ENCODE data around the gene CYP2A7. TPM values are rescaled to one million over a fixed set of nuclear protein-coding genes. Genes with fewer than 3 reads are reported as not detected.
"Not testable (repeated sequence)": the region's sequence is repeated elsewhere in the genome, so short reads cannot be mapped to it uniquely, and the experiment has no call there.

Gene CYP2A7
- polyA plus RNA-seq, 1 donor, result 0.04 TPM

GRCh38 chr19:40920300-40921004, 38.4 kb upstream of the CYP2A7 start:
- Histone ChIP-seq H3K27me3 (ENCODE audit: control insufficient read depth, insufficient read depth, low read length) (no peaks in the 10 kb centered on the region), H3K9me3 (ENCODE audit: control insufficient read depth, low read depth, low read length) (peaks cover 10% of the 10 kb centered on the region), H3K4me1 (ENCODE audit: control insufficient read depth, insufficient read depth, low read length) (peaks cover 41% of the 10 kb centered on the region), H3K36me3 (ENCODE audit: control insufficient read depth, insufficient read depth, low read length) (no peaks in the 10 kb centered on the region), H3K27ac (ENCODE audit: low read length) (peak overlapping the region; percentile 88), H3K4me3 (ENCODE audit: low read length) (no peak overlapping the region)
- DNase-seq, result peak in 1 of 2 donors; percentile 18
- WGBS (ENCODE audit: insufficient coverage, low lambda C conversion rate), result 40% methylated on average over 1 of the region's 4 CpGs

- not testable (repeated sequence) for H3K9me3 ChIP-seq (ENCODE audit: control insufficient read depth, low read depth, low read length); H3K27me3 ChIP-seq (ENCODE audit: control insufficient read depth, insufficient read depth, low read length); H3K36me3 ChIP-seq (ENCODE audit: control insufficient read depth, insufficient read depth, low read length); H3K4me3 ChIP-seq (ENCODE audit: low read length)
- Histone ChIP-seq H3K27ac (ENCODE audit: low read length) (peak overlapping the region; percentile 88), H3K4me1 (ENCODE audit: control insufficient read depth, insufficient read depth, low read length) (peaks cover 40% of the 10 kb centered on the region)
- DNase-seq, result peak in 1 of 2 donors; percentile 25
- 80% methylated on average over 3 of the region's 7 CpGs for WGBS (ENCODE audit: insufficient coverage, low lambda C conversion rate)
Measured at GRCh38 chr19:40919530-40920299, 37.7 kb upstream of the CYP2A7 start.

GRCh38 chr19:40918303-40918702, 36.3 kb upstream of the CYP2A7 start:
- peaks cover 28% of the 10 kb centered on the region for H3K4me1 ChIP-seq (ENCODE audit: control insufficient read depth, insufficient read depth, low read length)
- not testable (repeated sequence) for H3K36me3 ChIP-seq (ENCODE audit: control insufficient read depth, insufficient read depth, low read length); H3K27me3 ChIP-seq (ENCODE audit: control insufficient read depth, insufficient read depth, low read length); H3K27ac ChIP-seq (ENCODE audit: low read length); H3K9me3 ChIP-seq (ENCODE audit: control insufficient read depth, low read depth, low read length); H3K4me3 ChIP-seq (ENCODE audit: low read length); DNase-seq
- whole genome bisulfite sequencing (ENCODE audit: insufficient coverage, low lambda C conversion rate), result no CpG with 5 or more reads among the region's 2 CpGs

GRCh38 chr19:40908976-40909375, 26.9 kb upstream of the CYP2A7 start:
- no peaks in the 10 kb centered on the region for H3K36me3 ChIP-seq (ENCODE audit: control insufficient read depth, insufficient read depth, low read length)
- H3K4me1 ChIP-seq (ENCODE audit: control insufficient read depth, insufficient read depth, low read length), result no peaks in the 10 kb centered on the region
- DNase-seq, result no peak
- no CpG with 5 or more reads among the region's 6 CpGs for WGBS (ENCODE audit: insufficient coverage, low lambda C conversion rate)
- H3K4me3 ChIP-seq (ENCODE audit: low read length), result no peak overlapping the region
- H3K9me3 ChIP-seq (ENCODE audit: control insufficient read depth, low read depth, low read length), result no peaks in the 10 kb centered on the region
- H3K27me3 ChIP-seq (ENCODE audit: control insufficient read depth, insufficient read depth, low read length), result no peaks in the 10 kb centered on the region
- H3K27ac ChIP-seq (ENCODE audit: low read length), result no peak overlapping the region

- no peaks in the 10 kb centered on the region for H3K36me3 ChIP-seq (ENCODE audit: control insufficient read depth, insufficient read depth, low read length)
- no peaks in the 10 kb centered on the region for H3K9me3 ChIP-seq (ENCODE audit: control insufficient read depth, low read depth, low read length)
- no peak for DNase-seq
- WGBS (ENCODE audit: insufficient coverage, low lambda C conversion rate), result no CpG with 5 or more reads among the region's 21 CpGs
- H3K27me3 ChIP-seq (ENCODE audit: control insufficient read depth, insufficient read depth, low read length), result no peaks in the 10 kb centered on the region
- H3K4me1 ChIP-seq (ENCODE audit: control insufficient read depth, insufficient read depth, low read length), result no peaks in the 10 kb centered on the region
- no peak overlapping the region for H3K4me3 ChIP-seq (ENCODE audit: low read length)
- no peak overlapping the region for H3K27ac ChIP-seq (ENCODE audit: low read length)
Measured at GRCh38 chr19:40907968-40908735, 26.1 kb upstream of the CYP2A7 start.

GRCh38 chr19:40906512-40906911, 24.5 kb upstream of the CYP2A7 start:
- H3K27ac ChIP-seq (ENCODE audit: low read length), result no peak overlapping the region
- H3K4me3 ChIP-seq (ENCODE audit: low read length), result no peak overlapping the region
- H3K9me3 ChIP-seq (ENCODE audit: control insufficient read depth, low read depth, low read length), result no peaks in the 10 kb centered on the region
- H3K36me3 ChIP-seq (ENCODE audit: control insufficient read depth, insufficient read depth, low read length), result no peaks in the 10 kb centered on the region
- DNase-seq, result no peak
- no peaks in the 10 kb centered on the region for H3K4me1 ChIP-seq (ENCODE audit: control insufficient read depth, insufficient read depth, low read length)
- H3K27me3 ChIP-seq (ENCODE audit: control insufficient read depth, insufficient read depth, low read length), result no peaks in the 10 kb centered on the region

- not testable (repeated sequence) for H3K4me1 ChIP-seq (ENCODE audit: control insufficient read depth, insufficient read depth, low read length); H3K4me3 ChIP-seq (ENCODE audit: low read length); H3K36me3 ChIP-seq (ENCODE audit: control insufficient read depth, insufficient read depth, low read length); H3K27me3 ChIP-seq (ENCODE audit: control insufficient read depth, insufficient read depth, low read length); H3K9me3 ChIP-seq (ENCODE audit: control insufficient read depth, low read depth, low read length); DNase-seq; H3K27ac ChIP-seq (ENCODE audit: low read length)
- no CpG with 5 or more reads among the region's 10 CpGs for WGBS (ENCODE audit: insufficient coverage, low lambda C conversion rate)
Measured at GRCh38 chr19:40904673-40905156, 22.7 kb upstream of the CYP2A7 start.

- not testable (repeated sequence) for H3K36me3 ChIP-seq (ENCODE audit: control insufficient read depth, insufficient read depth, low read length); H3K27me3 ChIP-seq (ENCODE audit: control insufficient read depth, insufficient read depth, low read length); H3K9me3 ChIP-seq (ENCODE audit: control insufficient read depth, low read depth, low read length); H3K4me1 ChIP-seq (ENCODE audit: control insufficient read depth, insufficient read depth, low read length); DNase-seq; H3K4me3 ChIP-seq (ENCODE audit: low read length); H3K27ac ChIP-seq (ENCODE audit: low read length)
- WGBS (ENCODE audit: insufficient coverage, low lambda C conversion rate), result no CpG with 5 or more reads among the region's 6 CpGs
Measured at GRCh38 chr19:40901975-40902750, 20.1 kb upstream of the CYP2A7 start.

- not testable (repeated sequence) for H3K4me3 ChIP-seq (ENCODE audit: low read length); H3K36me3 ChIP-seq (ENCODE audit: control insufficient read depth, insufficient read depth, low read length); H3K27me3 ChIP-seq (ENCODE audit: control insufficient read depth, insufficient read depth, low read length); H3K9me3 ChIP-seq (ENCODE audit: control insufficient read depth, low read depth, low read length); DNase-seq; H3K4me1 ChIP-seq (ENCODE audit: control insufficient read depth, insufficient read depth, low read length); H3K27ac ChIP-seq (ENCODE audit: low read length)
- WGBS (ENCODE audit: insufficient coverage, low lambda C conversion rate), result 100% methylated on average over 1 of the region's 5 CpGs
Measured at GRCh38 chr19:40900521-40900920, 18.5 kb upstream of the CYP2A7 start.

GRCh38 chr19:40899964-40900363, 17.9 kb upstream of the CYP2A7 start:
- not testable (repeated sequence) for H3K4me1 ChIP-seq (ENCODE audit: control insufficient read depth, insufficient read depth, low read length); H3K27me3 ChIP-seq (ENCODE audit: control insufficient read depth, insufficient read depth, low read length); H3K27ac ChIP-seq (ENCODE audit: low read length); H3K4me3 ChIP-seq (ENCODE audit: low read length); H3K36me3 ChIP-seq (ENCODE audit: control insufficient read depth, insufficient read depth, low read length); H3K9me3 ChIP-seq (ENCODE audit: control insufficient read depth, low read depth, low read length); DNase-seq
- WGBS (ENCODE audit: insufficient coverage, low lambda C conversion rate), result no CpG with 5 or more reads among the region's 12 CpGs

Data from large intestine (tissue), 3 donors.